Esophagus squamous epithelium (tissue), 4 donors: Measurements from ENCODE around the gene TMEM163.

Experiments
- CTCF ChIP-seq, 6 experiments: fragments of 450-650 bp in 4 of 6; fragments of 200-600 bp in 2 of 6; sonication (generic) in 2 of 6; IDR thresholded peaks; one replicate each; pipeline ENCODE4 v1.5.1; 2016 to 2019; ENCODE audit warnings: antibody characterized with exemption in 6 of 6, mild to moderate bottlenecking in 4 of 6, moderate library complexity in 4 of 6
- POLR2A ChIP-seq, 4 donors: fragments of 450-650 bp; IDR thresholded peaks; one replicate each; pipeline ENCODE4 v1.6.1; 2017; ENCODE audit warnings: antibody characterized with exemption in 4 of 4, mild to moderate bottlenecking in 4 of 4, moderate library complexity in 3 of 4

- no peak for TF ChIP-seq POLR2A (IDR thresholded peaks at IDR 0.05)
- TF ChIP-seq CTCF (IDR thresholded peaks at IDR 0.05): no peak
Observed at GRCh38 chr2:134663451-134664450, 55.0 kb downstream of the TMEM163 start.
